ENCODE results near the gene MARCKS.

The MARCKS gene

DNA sequence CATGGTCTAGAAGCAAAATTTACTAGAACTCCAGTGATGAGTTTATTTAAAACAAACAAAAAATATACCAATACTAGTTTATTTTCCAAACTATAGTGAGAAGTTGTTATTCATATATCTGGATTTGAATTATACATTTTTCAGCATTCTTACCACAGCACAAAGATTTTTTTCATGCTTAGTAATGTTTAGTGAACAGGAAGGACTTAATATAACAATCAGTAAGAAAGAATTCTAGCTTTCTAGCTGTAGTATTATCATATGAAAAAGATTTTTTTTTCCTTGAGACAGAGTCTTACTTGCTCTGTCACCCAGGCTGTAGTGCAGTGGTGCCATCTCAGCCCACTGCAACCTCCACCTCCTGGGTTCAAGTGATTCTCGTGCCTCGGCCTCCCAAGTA lies 13.8 kb downstream of the MARCKS start:
- no peak for DNase-seq (ENCODE audit: extremely low read depth, low read depth)
- H3K4me3 ChIP-seq (replicated peaks; ENCODE audit: low read depth, low read length) = no peak overlapping the region
- TF ChIP-seq, protein P1, sequence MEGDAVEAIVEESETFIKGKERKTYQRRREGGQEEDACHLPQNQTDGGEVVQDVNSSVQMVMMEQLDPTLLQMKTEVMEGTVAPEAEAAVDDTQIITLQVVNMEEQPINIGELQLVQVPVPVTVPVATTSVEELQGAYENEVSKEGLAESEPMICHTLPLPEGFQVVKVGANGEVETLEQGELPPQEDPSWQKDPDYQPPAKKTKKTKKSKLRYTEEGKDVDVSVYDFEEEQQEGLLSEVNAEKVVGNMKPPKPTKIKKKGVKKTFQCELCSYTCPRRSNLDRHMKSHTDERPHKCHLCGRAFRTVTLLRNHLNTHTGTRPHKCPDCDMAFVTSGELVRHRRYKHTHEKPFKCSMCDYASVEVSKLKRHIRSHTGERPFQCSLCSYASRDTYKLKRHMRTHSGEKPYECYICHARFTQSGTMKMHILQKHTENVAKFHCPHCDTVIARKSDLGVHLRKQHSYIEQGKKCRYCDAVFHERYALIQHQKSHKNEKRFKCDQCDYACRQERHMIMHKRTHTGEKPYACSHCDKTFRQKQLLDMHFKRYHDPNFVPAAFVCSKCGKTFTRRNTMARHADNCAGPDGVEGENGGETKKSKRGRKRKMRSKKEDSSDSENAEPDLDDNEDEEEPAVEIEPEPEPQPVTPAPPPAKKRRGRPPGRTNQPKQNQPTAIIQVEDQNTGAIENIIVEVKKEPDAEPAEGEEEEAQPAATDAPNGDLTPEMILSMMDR (IDR thresholded peaks at IDR 0.05; ENCODE audit: low read depth, low read length, missing control alignments) = no peak

DNA sequence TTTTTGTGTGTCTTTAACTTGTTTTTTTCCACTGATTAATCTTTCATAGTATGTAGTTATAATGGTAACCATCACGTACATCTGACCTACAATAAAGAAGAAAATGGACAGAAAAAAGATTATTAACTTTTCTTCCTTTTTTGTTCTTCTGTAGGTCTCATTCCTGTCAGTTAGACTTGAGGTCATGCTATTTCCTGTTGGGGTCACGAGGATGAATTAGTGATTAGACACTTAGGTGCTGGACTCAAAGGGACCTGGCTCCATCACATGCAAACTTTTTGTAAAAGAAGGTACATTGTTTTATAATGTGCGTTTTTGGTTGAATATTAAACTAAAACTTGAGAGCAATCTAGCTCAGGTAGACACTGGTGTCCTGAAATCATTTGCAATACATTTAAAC lies 14.8 kb downstream of the MARCKS start:
- no peak overlapping the region for H3K4me3 ChIP-seq (replicated peaks; ENCODE audit: low read depth, low read length)
- TF ChIP-seq, protein P1 (IDR thresholded peaks at IDR 0.05; ENCODE audit: low read depth, low read length, missing control alignments) = no peak
- no peak for DNase-seq (ENCODE audit: extremely low read depth, low read depth)

- TF ChIP-seq, protein P1 (IDR thresholded peaks at IDR 0.05; ENCODE audit: low read depth, low read length, missing control alignments) = no peak
- no peak for DNase-seq (ENCODE audit: extremely low read depth, low read depth)
- no peak overlapping the region for H3K4me3 ChIP-seq (replicated peaks; ENCODE audit: low read depth, low read length)
Measured at GRCh38 chr6:113873043-113873667, 16.0 kb downstream of the MARCKS start.

- TF ChIP-seq, protein P1 (IDR thresholded peaks at IDR 0.05; ENCODE audit: low read depth, low read length, missing control alignments) = no peak
- no peak overlapping the region for H3K4me3 ChIP-seq (replicated peaks; ENCODE audit: low read depth, low read length)
- no peak for DNase-seq (ENCODE audit: extremely low read depth, low read depth)
Measured at GRCh38 chr6:113875470-113875869, 18.3 kb downstream of the MARCKS start.

DNA sequence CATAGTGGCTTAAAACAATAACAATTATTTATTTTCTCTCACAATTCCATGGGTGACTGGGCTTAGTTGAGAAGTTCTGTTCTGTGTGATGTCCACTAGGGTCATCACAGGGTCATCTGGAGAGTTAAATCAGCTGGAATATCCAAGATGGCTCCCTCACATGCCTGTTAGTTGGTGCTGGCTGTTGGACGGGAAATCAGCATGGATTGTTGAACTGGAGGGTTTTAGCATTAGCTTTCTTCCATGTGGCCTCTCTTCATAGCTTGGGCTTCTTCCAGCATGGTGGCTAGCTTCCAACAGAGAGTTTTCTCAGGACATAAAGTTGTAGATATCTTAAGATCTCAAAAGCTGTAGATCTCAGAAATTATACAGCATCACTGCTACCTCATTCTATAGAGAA lies 19.6 kb downstream of the MARCKS start:
- TF ChIP-seq, protein P1 (IDR thresholded peaks at IDR 0.05; ENCODE audit: low read depth, low read length, missing control alignments) = no peak
- no peak for DNase-seq (ENCODE audit: extremely low read depth, low read depth)
- H3K4me3 ChIP-seq (replicated peaks; ENCODE audit: low read depth, low read length) = no peak overlapping the region

DNA sequence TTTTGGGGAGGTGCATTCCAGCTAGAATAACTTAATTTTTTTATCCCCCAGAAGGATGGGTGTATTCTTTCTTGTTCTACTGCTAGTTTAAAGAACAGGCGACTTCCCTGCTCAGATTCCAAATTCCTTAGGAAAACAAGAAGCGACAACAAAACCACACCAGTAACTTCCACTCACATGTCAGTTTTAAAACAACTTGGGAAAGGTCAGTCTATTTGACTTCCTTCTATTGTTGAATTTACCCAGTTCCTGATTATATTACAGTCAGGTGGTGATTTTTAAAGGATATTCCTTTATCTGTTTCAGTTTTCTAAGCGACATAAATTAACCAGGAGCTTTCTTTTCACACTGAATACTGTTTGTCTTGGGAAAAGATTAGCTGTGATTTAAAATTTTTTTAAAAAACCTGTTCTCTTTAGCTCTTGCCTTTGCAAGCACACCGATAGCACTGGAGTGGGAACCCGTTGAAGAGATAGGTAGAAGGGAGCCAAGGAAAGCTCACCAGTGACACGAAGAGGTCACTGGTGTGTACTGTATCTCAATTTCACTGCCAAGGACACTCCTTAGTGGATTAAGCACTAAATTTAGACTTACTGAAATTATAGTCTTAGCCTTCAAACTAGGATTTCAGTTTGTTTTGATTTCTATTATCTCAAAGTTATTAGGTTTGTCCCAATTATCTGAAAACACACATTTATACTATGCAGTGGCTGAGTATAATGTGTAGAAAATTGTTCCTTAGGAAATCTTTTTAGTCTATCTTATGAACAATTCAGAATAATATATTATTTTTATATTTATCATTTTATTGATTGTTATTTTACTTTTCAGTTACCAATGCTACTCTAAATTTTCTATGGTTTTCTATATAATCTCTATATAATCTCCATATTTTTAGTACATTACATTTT lies 22.3 kb downstream of the MARCKS start:
- no peak for DNase-seq (ENCODE audit: extremely low read depth, low read depth)
- H3K4me3 ChIP-seq (replicated peaks; ENCODE audit: low read depth, low read length) = no peak overlapping the region
- TF ChIP-seq, protein P1 (IDR thresholded peaks at IDR 0.05; ENCODE audit: low read depth, low read length, missing control alignments) = peak; percentile 65
